OCI-LY3 (cell line): Measurements from ENCODE around the gene JOSD2.

Source experiments
- H2AFZ ChIP-seq: fragments of 200-600, 300-600 bp; shearing (Covaris generic); 2 replicates; pipeline ENCODE4 v1.6.0; 2014; ENCODE audit warnings: antibody characterized with exemption, low read depth, low read length
- H3K27ac ChIP-seq: fragments of 200-600, 300-600 bp; sonication (generic); 2 replicates; pipeline ENCODE4 v1.5.1; 2014; ENCODE audit warnings: mild to moderate bottlenecking, low read length, moderate library complexity, mixed read lengths
- H3K27me3 ChIP-seq: fragments of 200-600, 300-600 bp; sonication (generic); 2 replicates; pipeline ENCODE4 v1.6.1; 2014; ENCODE audit warnings: low read depth, low read length, mixed read lengths
- H3K36me3 ChIP-seq: fragments of 200-600, 300-600 bp; sonication (generic); replicated peaks from 2 replicates; pipeline ENCODE3; 2014; ENCODE audit warnings: low read depth, low read length, mixed read lengths
- H3K4me1 ChIP-seq: fragments of 300-600, 200-600 bp; sonication (generic); 2 replicates; pipeline ENCODE4 v1.6.1; 2014; ENCODE audit warnings: low read length, mixed read lengths
- H3K4me2 ChIP-seq: fragments of 200-600, 300-600 bp; sonication (generic); 2 replicates; pipeline ENCODE4 v1.6.1; 2014; ENCODE audit warnings: low read length, mixed read lengths
- H3K4me3 ChIP-seq: fragments of 300-600, 200-600 bp; sonication (generic); 2 replicates; pipeline ENCODE4 v1.5.1; 2014; ENCODE audit warnings: antibody characterized with exemption, mild to moderate bottlenecking, low read length, moderate library complexity
- H3K79me2 ChIP-seq: fragments of 300-600, 200-600 bp; shearing (Covaris generic); 2 replicates; pipeline ENCODE4 v1.6.1; 2014; ENCODE audit warnings: mild to moderate bottlenecking, low read length, mixed read lengths
- H3K9ac ChIP-seq: fragments of 300-600, 200-600 bp; shearing (Covaris generic); 2 replicates; pipeline ENCODE4 v1.6.0; 2014; ENCODE audit warnings: mild to moderate bottlenecking, low read length, moderate library complexity
- H3K9me3 ChIP-seq: fragments of 200-600, 300-600 bp; shearing (Covaris generic); 2 replicates; pipeline ENCODE4 v1.6.1; 2014; ENCODE audit warnings: low read length, mixed read lengths; ENCODE audit not compliant: insufficient read depth
- H4K20me1 ChIP-seq: fragments of 200-600, 300-600 bp; sonication (generic); 2 replicates; pipeline ENCODE4 v1.6.1; 2016; ENCODE audit warnings: low read length, mixed read lengths; ENCODE audit not compliant: insufficient read depth
- EZH2phosphoT487 ChIP-seq: fragments of 200-600 bp; shearing (Covaris generic); IDR thresholded peaks from 2 replicates; pipeline ENCODE4 v1.6.1; 2018; ENCODE audit warnings: antibody characterized with exemption, mixed run types, low read depth
- TF ChIP-seq, protein P1 (sequence below): fragments of 200-600, 300-600 bp; sonication (generic); IDR thresholded peaks from 2 replicates; pipeline ENCODE4 v1.5.1; 2014; ENCODE audit warnings: antibody characterized with exemption, low read length, low read depth

JOSD2 gene

GRCh38 chr19:50551034-50551714, 40.2 kb upstream of the JOSD2 start:
- Histone ChIP-seq H3K79me2 (no peaks in the 10 kb centered on the region), H3K4me3 (no peak overlapping the region), H3K4me1 (peaks cover 4% of the 10 kb centered on the region)

GRCh38 chr19:50550594-50550966, 39.6 kb upstream of the JOSD2 start:
- Histone ChIP-seq H2AFZ (no peak overlapping the region), H3K4me2 (no peak overlapping the region), H3K9me3 (no peaks in the 10 kb centered on the region), H4K20me1 (no peaks in the 10 kb centered on the region), H3K4me3 (no peak overlapping the region), H3K27me3 (peaks cover 17% of the 10 kb centered on the region), H3K79me2 (no peaks in the 10 kb centered on the region), H3K4me1 (no peaks in the 10 kb centered on the region), H3K27ac (no peak overlapping the region), H3K36me3 (no peaks in the 10 kb centered on the region), H3K9ac (no peak overlapping the region)
- TF ChIP-seq, protein P1, sequence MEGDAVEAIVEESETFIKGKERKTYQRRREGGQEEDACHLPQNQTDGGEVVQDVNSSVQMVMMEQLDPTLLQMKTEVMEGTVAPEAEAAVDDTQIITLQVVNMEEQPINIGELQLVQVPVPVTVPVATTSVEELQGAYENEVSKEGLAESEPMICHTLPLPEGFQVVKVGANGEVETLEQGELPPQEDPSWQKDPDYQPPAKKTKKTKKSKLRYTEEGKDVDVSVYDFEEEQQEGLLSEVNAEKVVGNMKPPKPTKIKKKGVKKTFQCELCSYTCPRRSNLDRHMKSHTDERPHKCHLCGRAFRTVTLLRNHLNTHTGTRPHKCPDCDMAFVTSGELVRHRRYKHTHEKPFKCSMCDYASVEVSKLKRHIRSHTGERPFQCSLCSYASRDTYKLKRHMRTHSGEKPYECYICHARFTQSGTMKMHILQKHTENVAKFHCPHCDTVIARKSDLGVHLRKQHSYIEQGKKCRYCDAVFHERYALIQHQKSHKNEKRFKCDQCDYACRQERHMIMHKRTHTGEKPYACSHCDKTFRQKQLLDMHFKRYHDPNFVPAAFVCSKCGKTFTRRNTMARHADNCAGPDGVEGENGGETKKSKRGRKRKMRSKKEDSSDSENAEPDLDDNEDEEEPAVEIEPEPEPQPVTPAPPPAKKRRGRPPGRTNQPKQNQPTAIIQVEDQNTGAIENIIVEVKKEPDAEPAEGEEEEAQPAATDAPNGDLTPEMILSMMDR: no peak
- TF ChIP-seq EZH2phosphoT487: no peak

More at GRCh38 chr19:50551034-50551714, 40.2 kb upstream of the JOSD2 start:
- no peak overlapping the region for H2AFZ ChIP-seq
- H3K9ac ChIP-seq: no peak overlapping the region
- TF ChIP-seq, protein P1: no peak
- TF ChIP-seq EZH2phosphoT487: no peak
- no peak overlapping the region for H3K27ac ChIP-seq
- H3K4me2 ChIP-seq: no peak overlapping the region
- H3K36me3 ChIP-seq: no peaks in the 10 kb centered on the region
- no peaks in the 10 kb centered on the region for H4K20me1 ChIP-seq
- H3K9me3 ChIP-seq: no peaks in the 10 kb centered on the region
- H3K27me3 ChIP-seq: peaks cover 18% of the 10 kb centered on the region

GRCh38 chr19:50549927-50550593, 39.1 kb upstream of the JOSD2 start:
- Histone ChIP-seq H3K4me3 (no peak overlapping the region), H2AFZ (no peak overlapping the region), H3K9ac (no peak overlapping the region), H3K79me2 (no peaks in the 10 kb centered on the region), H3K4me1 (no peaks in the 10 kb centered on the region), H4K20me1 (no peaks in the 10 kb centered on the region), H3K27me3 (peaks cover 12% of the 10 kb centered on the region), H3K36me3 (no peaks in the 10 kb centered on the region), H3K4me2 (no peak overlapping the region), H3K27ac (no peak overlapping the region), H3K9me3 (no peaks in the 10 kb centered on the region)
- TF ChIP-seq, protein P1: no peak
- TF ChIP-seq EZH2phosphoT487: no peak

GRCh38 chr19:50549059-50549926, 38.3 kb upstream of the JOSD2 start:
- no peak overlapping the region for H2AFZ ChIP-seq
- no peak overlapping the region for H3K9ac ChIP-seq
- H3K79me2 ChIP-seq: no peaks in the 10 kb centered on the region
- H3K4me1 ChIP-seq: no peaks in the 10 kb centered on the region
- no peaks in the 10 kb centered on the region for H4K20me1 ChIP-seq
- no peak overlapping the region for H3K27ac ChIP-seq
- H3K27me3 ChIP-seq: peaks cover 4% of the 10 kb centered on the region; the same call in 1 of the 2 replicates
- TF ChIP-seq, protein P1: no peak
- no peak for TF ChIP-seq EZH2phosphoT487
- H3K9me3 ChIP-seq: no peaks in the 10 kb centered on the region
- no peaks in the 10 kb centered on the region for H3K36me3 ChIP-seq
- no peak overlapping the region for H3K4me2 ChIP-seq
- H3K4me3 ChIP-seq: no peak overlapping the region
